ENCODE measurements around the gene ALPK3.

DNA sequence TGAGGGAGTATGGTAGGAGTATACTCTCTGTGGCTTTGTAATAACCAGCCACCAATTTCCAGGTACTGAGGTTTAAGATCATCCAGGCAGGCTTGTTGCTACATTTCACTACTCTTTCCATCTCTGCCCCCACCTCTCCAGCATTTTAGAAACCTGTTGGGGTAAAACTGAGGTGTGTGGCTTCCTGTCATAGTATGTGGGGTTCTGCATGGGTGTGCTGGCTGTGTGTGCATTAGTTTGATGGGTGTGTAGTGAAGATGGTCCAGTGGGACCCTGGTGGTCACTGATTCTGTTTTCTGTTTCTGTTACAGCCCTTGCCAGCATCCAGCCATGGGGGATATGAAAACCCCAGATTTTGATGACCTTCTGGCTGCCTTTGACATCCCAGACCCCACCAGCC lies 34.8 kb upstream of the ALPK3 start:
- TF ChIP-seq, protein P1, sequence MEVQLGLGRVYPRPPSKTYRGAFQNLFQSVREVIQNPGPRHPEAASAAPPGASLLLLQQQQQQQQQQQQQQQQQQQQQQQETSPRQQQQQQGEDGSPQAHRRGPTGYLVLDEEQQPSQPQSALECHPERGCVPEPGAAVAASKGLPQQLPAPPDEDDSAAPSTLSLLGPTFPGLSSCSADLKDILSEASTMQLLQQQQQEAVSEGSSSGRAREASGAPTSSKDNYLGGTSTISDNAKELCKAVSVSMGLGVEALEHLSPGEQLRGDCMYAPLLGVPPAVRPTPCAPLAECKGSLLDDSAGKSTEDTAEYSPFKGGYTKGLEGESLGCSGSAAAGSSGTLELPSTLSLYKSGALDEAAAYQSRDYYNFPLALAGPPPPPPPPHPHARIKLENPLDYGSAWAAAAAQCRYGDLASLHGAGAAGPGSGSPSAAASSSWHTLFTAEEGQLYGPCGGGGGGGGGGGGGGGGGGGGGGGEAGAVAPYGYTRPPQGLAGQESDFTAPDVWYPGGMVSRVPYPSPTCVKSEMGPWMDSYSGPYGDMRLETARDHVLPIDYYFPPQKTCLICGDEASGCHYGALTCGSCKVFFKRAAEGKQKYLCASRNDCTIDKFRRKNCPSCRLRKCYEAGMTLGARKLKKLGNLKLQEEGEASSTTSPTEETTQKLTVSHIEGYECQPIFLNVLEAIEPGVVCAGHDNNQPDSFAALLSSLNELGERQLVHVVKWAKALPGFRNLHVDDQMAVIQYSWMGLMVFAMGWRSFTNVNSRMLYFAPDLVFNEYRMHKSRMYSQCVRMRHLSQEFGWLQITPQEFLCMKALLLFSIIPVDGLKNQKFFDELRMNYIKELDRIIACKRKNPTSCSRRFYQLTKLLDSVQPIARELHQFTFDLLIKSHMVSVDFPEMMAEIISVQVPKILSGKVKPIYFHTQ (CRISPR knock-in tag; IDR thresholded peaks at IDR 0.05) = no peak
- TF ChIP-seq ZNF232 (CRISPR knock-in tag; IDR thresholded peaks at IDR 0.05) = no peak
